Endothelial cell of coronary artery (primary cell): ENCODE data around the gene EOLA1. TPM values are rescaled to one million over a fixed set of nuclear protein-coding genes. Genes with fewer than 3 reads are reported as not detected.

Source experiments
- total RNA-seq: library from RNA; depleted of rRNA; stranded (reverse); fragments of >200 nt; gene quantifications from 2 replicates; pipeline ENCODE4 v1.2.3, GENCODE V29; 2014

The EOLA1 gene
- total RNA-seq, result 11.3 and 14.6 TPM in 2 replicates

GRCh38 chrX:149540621-149541520, at the start of gene EOLA1:
EOLA1 (plus strand) TSS chrX:149541012; CDS start chrX:149545631, 4,619 bp downstream.

GRCh38 chrX:149504915-149505651, 35.7 kb upstream of the EOLA1 start, which contains the start of gene IDS:
IDS (minus strand) TSS chrX:149505306; CDS start chrX:149505137, 169 bp downstream.

DNA sequence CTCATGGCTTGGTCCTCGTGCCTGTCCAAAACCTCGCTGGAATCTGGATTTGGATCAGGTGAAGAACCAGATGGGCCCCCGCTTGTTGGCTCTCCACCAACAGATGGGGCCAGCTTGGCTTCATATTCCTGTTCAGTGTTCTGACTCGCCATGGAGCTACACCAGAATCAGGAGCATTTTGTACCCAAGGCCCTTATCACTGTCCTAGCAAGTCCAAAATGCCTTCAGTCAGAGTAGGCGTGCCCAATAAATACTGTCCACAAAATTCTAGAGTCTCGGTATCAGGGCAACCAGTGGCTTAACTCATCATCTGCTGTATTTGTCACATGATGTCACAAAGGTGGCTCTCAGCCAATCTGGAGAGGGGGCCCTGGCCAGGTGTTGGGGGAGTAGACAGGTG, 8.9 kb downstream of the EOLA1 start, which contains the start of gene HSFX3:
TSS of gene HSFX3 (minus strand) at position 224 of the 400 bp plus-strand sequence. CDS start at position 152, 72 bp downstream.

DNA sequence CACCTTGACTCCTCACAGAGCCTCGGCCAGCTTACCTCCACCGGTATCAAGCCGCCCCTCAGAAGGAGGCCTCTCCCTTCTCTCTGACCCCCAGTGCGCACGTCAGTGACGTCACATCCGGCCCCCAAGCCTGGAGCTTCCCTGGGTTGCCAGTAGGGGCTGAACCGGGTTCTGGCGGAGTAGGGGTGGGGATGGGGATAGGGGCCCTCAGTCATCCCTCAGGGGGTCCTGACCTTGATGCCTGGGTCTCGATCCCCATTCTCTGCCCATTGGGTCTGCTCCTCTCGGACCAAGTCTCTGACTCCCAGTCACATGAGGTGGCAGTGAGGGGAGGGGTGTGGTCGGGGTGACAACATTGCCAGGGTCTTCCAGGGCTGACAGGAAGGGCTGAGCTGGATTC, 46.5 kb downstream of the EOLA1 start, which contains the start of gene MAGEA9B:
TSS of gene MAGEA9B (minus strand) at position 101 of the 400 bp plus-strand sequence. CDS start 4,280 bp downstream, outside the sequence.

GRCh38 chrX:149595214-149595613, 54.4 kb downstream of the EOLA1 start, which contains the start of gene HSFX2:
HSFX2 (minus strand) TSS chrX:149595314; CDS start chrX:149594700, 614 bp downstream.

Other genes starting within 250 kb of the EOLA1 start
- 20.9 and 25.2 TPM in 2 replicates for gene IDS, start 35.7 kb upstream of the EOLA1 start, total RNA-seq
- gene HSFX3, start 8.9 kb downstream of the EOLA1 start, total RNA-seq, result not detected in 2 replicates
- not detected in 2 replicates for gene MAGEA9B, start 46.4 kb downstream of the EOLA1 start, total RNA-seq
- 0.18 and 0.28 TPM in 2 replicates for gene HSFX2, start 54.3 kb downstream of the EOLA1 start, total RNA-seq
- gene TMEM185A, start 90.8 kb downstream of the EOLA1 start, total RNA-seq, result 17.6 and 21.0 TPM in 2 replicates
- gene MAGEA11, start 171.0 kb downstream of the EOLA1 start, total RNA-seq, result not detected in 2 replicates
- gene HSFX1, start 233.1 kb downstream of the EOLA1 start, total RNA-seq, result 0.28 and 0.36 TPM in 2 replicates
- not detected in 2 replicates for gene MAGEA9, start 240.9 kb downstream of the EOLA1 start, total RNA-seq